ENCODE measurements around the gene C1QTNF5. TPM values are rescaled to one million over a fixed set of nuclear protein-coding genes. Genes with fewer than 3 reads are reported as not detected.

The C1QTNF5 gene
- total RNA-seq, 1 donor from 2014 or later = 2.0 TPM

DNA sequence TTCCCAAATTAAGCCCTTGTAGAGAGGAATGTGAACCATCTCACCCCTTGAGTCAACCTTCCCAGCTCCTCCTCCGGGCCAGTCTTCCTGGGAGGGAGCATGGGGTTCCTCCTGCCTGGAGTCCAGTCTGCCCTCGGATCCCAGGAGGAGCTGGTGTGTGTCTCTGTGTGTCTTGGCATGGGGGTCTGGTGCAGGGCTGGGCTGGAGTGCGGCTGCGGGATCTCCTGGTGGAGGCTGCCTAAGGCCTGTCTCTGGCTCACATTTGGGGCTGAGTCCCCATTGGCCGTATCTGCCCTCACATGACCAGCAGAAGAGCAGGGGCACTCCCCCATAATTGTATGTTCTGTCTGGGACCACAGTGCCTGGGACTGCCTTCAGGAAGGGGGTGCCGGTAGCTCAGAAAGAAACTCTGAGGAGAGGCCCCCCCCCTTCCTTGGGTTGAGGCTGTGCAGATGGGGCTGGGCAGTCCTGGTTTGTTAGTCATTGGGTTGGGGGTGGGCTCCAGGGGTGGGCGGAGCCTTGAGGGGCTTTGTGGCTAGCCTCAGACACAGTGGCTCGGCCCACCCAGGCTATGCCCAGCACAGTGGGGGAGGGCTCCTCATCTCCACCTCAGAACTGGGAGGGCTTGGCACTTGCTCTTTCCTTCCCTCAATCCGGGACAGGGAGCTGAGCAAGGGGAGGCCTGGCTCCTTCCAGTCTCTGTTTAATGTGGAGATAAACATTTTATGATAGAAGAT is 2.9 kb downstream of the C1QTNF5 start:
- no peak for ATAC-seq

DNA sequence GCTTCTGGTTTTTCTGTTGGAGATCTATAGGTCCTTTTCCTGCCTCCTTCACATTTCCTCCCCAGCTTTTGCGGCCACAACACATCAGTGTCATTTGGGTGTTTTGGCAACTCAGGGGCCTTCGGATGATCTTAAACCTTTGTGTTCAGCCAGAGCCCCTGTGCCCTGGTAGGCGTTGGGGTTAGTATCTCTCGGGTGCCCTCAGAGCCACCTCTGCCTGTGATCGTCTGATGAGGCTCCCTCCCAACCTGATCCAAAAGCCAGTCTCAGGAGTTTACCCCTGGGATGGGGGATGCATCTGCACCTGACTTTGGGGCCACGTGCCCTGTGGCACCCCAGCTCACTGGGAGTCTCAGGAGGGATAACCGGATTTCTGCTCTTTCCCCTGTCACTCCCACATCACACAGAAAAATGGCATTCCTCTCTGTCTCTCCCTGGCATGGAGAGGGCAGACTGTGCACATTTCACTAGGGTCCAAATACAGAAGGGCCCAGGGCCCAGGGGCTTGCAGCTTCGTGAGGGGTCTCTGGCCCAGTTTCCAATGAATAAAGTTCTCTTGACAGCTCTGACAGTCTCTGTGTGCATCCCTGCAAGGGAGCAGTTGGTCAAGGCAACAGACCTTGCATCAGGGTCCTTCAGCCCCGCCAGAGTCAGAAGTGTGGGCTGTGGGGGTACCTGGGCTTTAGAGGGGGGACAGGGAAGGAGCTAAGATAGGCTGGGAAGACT is 3.8 kb downstream of the C1QTNF5 start:
- ATAC-seq = no peak

DNA sequence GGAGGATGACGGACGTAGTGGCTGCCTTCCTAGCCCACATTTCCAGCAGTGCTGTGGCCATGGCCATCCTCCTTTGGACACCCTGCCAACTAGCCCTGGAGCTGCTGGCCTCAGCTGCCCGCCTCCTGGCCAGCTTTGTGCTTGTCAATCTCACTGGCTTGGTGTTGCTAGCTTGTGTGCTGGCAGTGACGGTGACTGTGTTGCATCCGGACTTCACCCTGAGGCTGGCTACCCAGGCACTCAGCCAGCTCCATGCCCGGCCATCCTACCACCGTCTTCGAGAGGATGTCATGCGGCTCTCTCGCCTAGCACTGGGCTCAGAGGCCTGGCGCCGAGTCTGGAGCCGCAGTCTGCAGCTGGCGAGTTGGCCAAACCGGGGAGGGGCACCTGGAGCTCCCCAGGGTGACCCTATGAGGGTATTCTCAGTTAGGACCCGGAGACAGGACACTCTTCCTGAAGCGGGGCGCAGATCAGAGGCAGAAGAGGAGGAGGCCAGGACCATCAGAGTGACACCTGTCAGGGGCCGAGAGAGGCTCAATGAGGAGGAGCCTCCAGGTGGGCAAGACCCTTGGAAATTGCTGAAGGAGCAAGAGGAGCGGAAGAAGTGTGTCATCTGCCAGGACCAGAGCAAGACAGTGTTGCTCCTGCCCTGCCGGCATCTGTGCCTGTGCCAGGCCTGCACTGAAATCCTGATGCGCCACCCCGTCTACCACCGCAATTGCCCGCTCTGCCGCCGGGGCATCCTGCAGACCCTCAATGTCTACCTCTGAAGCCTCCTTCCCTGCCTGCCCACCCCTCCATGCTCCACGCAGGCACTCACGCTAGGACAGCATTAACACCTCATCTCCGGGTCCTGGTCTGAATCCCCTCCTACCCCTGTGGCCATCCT is 4.8 kb downstream of the C1QTNF5 start:
- no peak for ATAC-seq

GRCh38 chr11:119335091-119335654 is 5.5 kb downstream of the C1QTNF5 start:
- no peak for ATAC-seq

DNA sequence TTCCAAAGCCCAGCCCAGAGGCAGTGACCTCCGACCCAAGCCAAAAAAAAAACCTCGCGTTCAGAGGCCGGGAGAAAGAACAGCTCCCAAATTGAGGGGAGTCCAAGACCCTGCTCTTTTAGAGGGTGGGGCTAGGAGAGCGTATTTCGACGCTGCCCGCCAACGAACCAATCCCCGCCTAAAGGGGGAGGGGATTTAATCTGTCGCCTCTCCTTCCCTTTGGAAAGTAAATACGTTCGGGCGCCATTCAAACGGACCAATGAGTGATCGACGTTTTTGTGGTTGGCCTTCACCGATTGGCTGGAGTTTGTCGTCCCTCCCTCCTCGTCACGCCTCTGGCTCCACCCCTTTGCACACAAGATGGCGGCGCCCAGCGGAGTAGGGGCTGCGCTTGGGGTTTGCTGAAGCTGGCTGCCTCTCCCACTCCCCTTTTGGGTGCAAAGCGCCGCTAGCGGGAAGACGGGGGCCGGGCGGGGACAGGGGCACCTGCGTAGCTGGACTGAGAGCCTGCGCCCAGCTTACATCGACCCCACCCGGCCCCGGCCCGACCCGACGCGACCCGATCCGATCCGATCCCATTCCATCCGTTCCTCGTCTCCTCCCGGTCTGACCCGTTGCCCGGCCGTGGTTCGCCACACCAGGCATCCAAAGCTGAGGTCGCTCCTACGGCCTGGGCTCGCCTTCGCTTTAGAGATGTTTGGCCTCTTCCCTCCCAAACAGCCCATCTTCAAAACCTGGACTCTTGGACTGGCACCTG is 6.3 kb downstream of the C1QTNF5 start, which contains the start of gene RNF26:
RNF26 (plus strand) TSS at position 354 of the 757 bp plus-strand sequence. CDS start 596 bp downstream, outside the sequence.
- ATAC-seq = peak; percentile 95

- ATAC-seq = no peak
Observed at GRCh38 chr11:119332111-119332765, 8.4 kb downstream of the C1QTNF5 start.

- ATAC-seq = no peak
Observed at GRCh38 chr11:119330237-119330636, 10.4 kb downstream of the C1QTNF5 start.

- no peak for ATAC-seq
Observed at GRCh38 chr11:119329320-119329719, 11.4 kb downstream of the C1QTNF5 start.

DNA sequence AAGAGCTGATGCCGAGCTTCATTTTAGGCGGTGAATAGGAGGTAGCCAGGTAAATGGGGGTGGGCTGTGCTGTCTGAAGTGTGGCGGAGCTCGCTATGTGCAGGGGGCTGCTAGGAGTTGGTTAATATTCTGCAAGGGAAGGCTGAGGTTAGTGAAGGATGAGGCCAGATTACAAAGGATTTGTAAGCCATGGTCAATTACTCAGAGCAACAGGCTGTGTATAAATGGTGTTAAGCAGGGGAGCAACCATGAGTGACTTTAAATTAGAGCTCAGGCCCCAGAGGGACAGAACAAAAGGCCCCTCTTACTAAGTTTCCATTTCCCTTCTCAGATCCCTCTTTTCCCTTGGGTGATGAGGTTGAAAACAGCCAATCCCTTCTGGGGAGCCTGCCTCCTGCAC is 16.5 kb downstream of the C1QTNF5 start:
- ATAC-seq = no peak

DNA sequence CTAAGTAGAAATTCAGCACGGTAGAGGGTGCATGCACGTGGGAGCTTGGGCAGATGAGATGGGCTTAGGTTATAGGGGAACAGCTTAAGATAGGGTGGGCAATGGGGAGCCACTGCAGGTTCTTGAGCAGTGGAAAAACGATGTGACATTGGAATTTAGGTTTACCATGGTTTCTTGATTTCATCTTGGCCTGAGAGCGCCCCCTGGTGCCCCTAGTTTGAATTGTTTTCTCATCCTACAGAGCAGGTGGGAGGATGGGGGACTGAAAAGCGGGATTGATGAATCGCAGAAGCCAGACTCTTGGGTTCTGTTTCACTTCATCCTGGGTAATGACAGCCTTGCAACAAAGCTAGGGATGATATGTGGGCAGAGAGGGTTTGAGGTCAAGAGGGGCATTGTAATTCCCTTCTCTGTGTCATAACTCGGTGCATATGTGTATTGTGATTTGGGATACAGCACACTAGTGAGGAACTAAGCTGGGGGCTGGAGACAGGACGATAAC is 17.1 kb downstream of the C1QTNF5 start:
- peak; percentile 11 for ATAC-seq

DNA sequence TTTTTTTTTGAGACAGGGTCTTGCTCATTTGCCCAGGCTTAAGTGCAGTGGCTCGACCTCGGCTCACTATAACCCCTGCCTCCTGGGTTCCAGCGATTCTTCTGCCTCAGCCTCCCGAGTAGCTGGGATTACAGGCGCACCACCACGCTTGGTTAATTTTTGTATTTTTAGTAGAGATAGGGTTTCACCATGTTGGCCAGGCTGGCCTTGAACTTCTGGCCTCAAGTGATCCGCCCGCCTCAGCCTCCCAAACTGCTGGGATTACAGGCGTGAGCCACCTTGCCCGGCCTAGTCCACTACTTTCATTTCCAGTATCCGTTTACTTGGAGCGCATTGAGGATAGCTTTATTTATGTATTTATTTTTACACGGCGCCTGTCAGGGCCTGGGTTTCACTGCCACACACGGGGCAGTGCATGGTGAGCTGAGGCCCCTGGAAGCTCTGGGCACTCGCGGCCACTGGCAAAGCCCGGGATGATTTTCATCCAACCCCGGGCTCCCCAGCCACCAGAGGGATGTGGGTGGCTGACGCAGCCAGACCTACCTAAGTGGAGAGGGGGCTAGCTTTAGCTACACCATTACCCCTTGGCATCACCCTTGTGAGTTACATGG is 17.7 kb downstream of the C1QTNF5 start:
- ATAC-seq = no peak

GRCh38 chr11:119322360-119322739 is 18.3 kb downstream of the C1QTNF5 start:
- no peak for ATAC-seq

DNA sequence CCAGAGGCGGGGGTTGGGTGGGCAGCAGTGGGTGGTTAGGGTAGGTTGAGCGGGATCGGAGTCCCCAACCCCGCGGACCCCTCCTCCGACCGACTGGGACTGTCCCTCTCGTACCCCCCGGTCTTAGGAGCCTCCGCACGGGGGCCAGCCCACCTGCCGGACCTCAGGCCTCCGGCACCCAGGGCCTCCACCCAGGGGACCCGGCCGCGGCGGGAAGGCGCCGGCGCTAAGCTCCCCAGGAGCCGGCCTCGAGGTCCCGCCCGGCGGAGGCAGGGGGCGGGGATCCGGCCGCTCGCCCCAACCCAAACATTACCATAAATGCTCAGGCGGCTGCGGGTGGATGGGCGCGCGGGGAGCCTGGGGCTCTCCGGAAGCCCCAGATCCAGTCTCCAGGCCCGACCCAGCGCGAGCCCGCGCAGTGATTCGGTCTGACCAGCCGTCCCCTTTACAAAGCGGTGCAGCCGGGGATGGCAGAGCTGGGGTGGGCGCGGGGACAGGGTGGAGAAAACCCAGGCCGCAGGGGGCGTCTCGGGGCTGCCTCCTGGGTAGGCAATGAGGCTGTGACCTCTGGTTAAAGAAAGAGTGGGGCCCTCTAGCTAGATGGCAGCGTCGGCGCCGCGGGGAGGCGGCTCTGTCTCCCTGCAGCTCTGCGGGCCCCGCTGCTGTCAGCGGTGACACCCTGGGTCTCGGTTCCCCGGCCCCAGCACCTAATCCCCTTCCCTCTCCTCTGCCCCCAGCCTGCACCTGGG is 19.7 kb downstream of the C1QTNF5 start:
- ATAC-seq = peak; percentile 19

DNA sequence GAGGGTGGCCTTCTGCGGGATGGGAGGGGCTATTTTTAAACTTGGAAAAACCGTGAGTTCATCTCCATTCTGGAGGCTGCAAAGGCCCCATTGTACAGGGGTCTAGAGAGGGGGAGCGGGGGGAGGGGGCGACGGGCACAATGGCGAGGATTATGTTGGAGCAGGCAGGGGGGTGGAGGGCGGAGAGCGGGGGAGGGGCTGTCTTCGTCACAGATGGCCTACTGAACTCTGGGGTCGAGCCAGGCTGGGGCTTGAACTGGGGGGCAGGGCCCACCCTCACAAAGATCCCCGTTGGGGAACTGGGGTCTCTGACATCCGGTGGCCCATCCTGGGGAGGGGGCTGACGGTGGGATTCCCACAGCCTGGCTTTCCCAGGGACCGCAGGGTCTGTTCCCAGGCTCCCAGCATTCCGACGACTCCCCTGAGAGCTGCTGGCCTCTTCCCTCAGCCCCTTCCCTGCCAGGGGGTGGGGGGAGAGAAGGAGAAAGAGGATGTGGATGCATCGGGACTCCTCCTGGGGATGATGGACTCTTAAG is 20.4 kb downstream of the C1QTNF5 start:
- no peak for ATAC-seq

DNA sequence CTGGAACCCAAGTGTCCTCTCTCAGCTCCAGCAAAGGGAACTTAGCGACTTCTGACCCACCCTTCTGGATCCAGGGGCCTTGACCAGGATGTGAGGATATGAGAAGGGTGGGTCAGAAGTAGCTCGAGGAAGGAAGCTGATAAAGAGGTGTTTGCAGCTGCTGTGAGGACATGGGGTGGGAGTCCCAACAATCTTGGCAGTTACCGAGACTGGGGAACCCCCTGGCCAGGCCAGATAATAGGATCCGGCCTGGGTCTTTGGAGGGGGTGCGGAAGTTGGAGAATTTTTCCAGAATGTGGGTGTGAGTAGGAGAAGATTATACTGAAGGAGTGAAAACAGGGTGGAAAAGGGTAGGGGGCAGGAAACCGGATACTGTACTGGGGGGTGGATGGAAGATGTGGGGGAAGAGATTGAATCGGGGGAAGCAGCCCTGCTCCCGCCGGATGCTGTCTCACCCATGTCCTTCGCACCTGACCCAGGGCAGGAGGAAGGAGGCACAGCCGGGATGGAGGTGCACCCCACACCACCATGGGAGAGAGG is 20.9 kb downstream of the C1QTNF5 start:
- ATAC-seq = no peak

- ATAC-seq = no peak
Observed at GRCh38 chr11:119319136-119319699, 21.5 kb downstream of the C1QTNF5 start.

DNA sequence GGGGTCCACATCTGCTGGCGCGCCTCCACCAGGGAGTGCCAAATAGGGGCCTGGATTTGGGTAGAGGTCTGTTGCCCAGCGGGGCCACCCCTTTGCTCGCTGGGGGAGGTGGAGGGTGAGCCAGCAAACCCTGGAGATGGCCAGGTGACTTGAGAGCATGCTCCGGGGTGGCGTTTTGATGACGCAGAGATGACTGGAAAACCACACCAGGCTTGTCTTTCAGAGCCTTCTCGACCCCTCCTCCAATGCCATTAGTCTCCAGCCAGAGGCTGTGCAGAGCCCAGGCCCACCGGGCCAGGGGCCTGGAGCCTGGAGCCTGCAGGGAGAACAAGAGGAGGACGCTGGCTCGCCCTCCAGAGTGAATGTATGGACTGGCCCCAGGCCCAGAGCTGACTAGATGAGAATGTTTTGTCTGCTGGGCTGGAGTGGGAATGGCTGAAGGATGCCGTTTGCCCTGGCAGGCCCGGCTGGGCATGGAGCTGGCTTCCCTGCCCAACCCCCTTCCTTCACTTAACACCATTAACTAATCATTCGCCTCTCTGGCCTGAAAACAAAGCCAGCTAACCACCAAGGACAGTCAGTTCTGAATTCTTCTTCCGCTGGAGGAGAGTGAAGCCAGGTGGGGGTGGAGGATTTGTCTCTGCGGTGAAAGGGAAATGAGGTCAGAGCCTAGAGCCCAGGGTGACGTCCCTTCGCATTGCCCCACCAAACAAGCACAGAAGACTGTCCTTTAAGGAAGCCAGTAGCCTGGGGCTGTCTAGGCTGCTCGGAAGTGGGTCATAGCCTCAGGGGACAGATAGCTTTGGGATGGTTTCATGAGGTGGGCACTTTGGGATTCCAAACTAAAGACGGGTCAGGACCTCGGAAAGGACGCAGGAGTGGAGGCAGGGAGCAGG is 22.2 kb downstream of the C1QTNF5 start:
- peak; percentile 32 for ATAC-seq
